Psoas muscle (tissue), 8 donors: ENCODE results near the gene CA5A. TPM values are rescaled to one million over a fixed set of nuclear protein-coding genes. Genes with fewer than 3 reads are reported as not detected.

Experiments used
- ATAC-seq, 4 donors: fragments of 200-7000 bp; cut with Tn5 transposase; one replicate each; pipeline ENCODE4 v1.9.1; 2020; ENCODE audit warnings: moderate library complexity in 3 of 4, mild to moderate bottlenecking in 2 of 4
- DNase-seq, 2 donors: peaks; one replicate each; pipeline ENCODE4 v3.0.0-alpha.2; 2020
- H3K27ac ChIP-seq: fragments of 200-600 bp; one replicate; pipeline ENCODE4 v1.8.0; 2022
- H3K27me3 ChIP-seq, 3 donors: fragments of 200-600 bp in 1 of 3; one replicate each; pipeline versions ENCODE4 v1.6.1 to v1.8.0; 2013 to 2022; ENCODE audit warnings: low read length in 2 of 3, mild to moderate bottlenecking in 2 of 3, moderate library complexity in 1 of 3; ENCODE audit not compliant: insufficient read depth in 3 of 3
- H3K36me3 ChIP-seq, 2 donors: fragments of 200-600 bp in 1 of 2; one replicate each; pipeline versions ENCODE4 v1.6.1 to v1.8.0; 2013 to 2022; ENCODE audit warnings: low read depth in 1 of 2, mild to moderate bottlenecking in 1 of 2, moderate library complexity in 1 of 2; ENCODE audit not compliant: insufficient read depth in 1 of 2
- H3K4me1 ChIP-seq: fragments of 200-600 bp; one replicate; pipeline ENCODE4 v1.8.0; 2022
- H3K4me3 ChIP-seq: fragments of 200-600 bp; one replicate; pipeline ENCODE4 v1.8.0; 2022; ENCODE audit warnings: mild to moderate bottlenecking
- H3K9me3 ChIP-seq: fragments of 200-600 bp; one replicate; pipeline ENCODE4 v1.8.0; 2022
- WGBS, 3 donors: extraction: QIAGEN DNeasy Blood & Tissue Kit; methylation state at CpG; one replicate each; pipeline versions ENCODE4 v1.1.6 to v1.1.7; 2013; 5-methylcytosine and 5-hydroxymethylcytosine counted together
- intact Hi-C, 2 donors: fragments of 100-400 bp; cut with DNase I; formaldehyde crosslinking; loops; one replicate each; pipeline versions ENCODE4 v1.11.0 to v1.14.2; 2022
- polyA plus RNA-seq, 3 donors: library from polyadenylated mRNA; stranded (reverse); fragments of 200-250 nt; gene quantifications; one replicate each; pipeline ENCODE4 v1.2.3, GENCODE V29; 2013
- total RNA-seq, 4 donors: library from RNA; stranded (reverse); fragmentation: NEBNext Ultra II Directional in 2 of 4; extraction: Animal tissue kit (Norgen Biotek cat#: 25700) in 2 of 4; gene quantifications; one replicate each; pipeline versions ENCODE4 v1.2.1 to v1.2.4, GENCODE V29; 2021 to 2023
- TF ChIP-seq, protein P1 (sequence below): fragments of 200-600 bp; IDR thresholded peaks from one replicate; pipeline ENCODE4 v1.8.0; 2022; ENCODE audit warnings: antibody characterized with exemption
- donor health status: healthy with polysubstance abuse.
- donor health status: DM: no; HTN: no; CAD: no; lungs with moderate emphysema.
- donor health status: Bipolar disorder and iron deficiency.
- donor health status: healthy.
- donor health status: DM: yes; HTN: yes; CAD: no.
- donor health status: DM: no; HTN: no; CAD: no.
- donor health status: DM: no; HTN: no; CAD: no.
- donor health status: DM: yes; HTN: yes; CAD: no.

CA5A gene
- total and polyA plus RNA-seq, 7 donors, result 0.12 TPM; not detected in 6

DNA sequence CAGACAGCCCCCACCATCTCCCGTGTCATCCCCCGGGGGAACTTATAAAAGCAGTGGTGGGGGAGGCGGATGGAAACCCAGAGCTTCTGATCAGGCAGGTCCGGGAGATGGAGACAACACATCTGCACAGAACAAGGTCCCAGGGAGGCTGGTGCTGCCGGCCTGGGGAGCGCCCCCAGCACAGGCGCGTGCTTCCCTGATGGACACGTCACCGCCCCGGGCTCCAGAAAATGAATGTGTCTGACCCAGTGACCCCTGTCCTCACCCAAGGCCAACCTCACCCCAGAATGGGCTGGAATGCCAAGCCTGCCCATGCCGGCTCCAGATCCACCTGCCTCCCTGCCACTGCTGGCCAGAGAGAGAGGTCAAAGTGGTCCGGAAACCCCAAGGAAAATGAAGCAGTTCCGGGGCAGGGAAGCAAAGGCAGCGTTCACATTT lies 79.5 kb downstream of the CA5A start:
- Histone ChIP-seq H3K4me3 (peak overlapping the region; percentile 69), H3K9me3 (no peaks in the 10 kb centered on the region), H3K36me3 (no peaks in the 10 kb centered on the region), H3K27me3 (no peaks in the 10 kb centered on the region), H3K27ac (peak overlapping the region; percentile 96), H3K4me1 (peaks cover 56% of the 10 kb centered on the region)
- ATAC-seq, result peak; percentile 7 to 29 (median 20)
- WGBS, 3 donors, result 32 to 49% (median 33%) methylated on average over 14 to 15 of the region's 15 CpGs
- peak; percentile 53 to 76 for DNase-seq
- intact Hi-C loops, result loop anchor here in 1 of 2 donors (10.0 kb wide), 1 partner anchor 48 kb away; no protein-coding TSS in a partner anchor
- TF ChIP-seq, protein P1, sequence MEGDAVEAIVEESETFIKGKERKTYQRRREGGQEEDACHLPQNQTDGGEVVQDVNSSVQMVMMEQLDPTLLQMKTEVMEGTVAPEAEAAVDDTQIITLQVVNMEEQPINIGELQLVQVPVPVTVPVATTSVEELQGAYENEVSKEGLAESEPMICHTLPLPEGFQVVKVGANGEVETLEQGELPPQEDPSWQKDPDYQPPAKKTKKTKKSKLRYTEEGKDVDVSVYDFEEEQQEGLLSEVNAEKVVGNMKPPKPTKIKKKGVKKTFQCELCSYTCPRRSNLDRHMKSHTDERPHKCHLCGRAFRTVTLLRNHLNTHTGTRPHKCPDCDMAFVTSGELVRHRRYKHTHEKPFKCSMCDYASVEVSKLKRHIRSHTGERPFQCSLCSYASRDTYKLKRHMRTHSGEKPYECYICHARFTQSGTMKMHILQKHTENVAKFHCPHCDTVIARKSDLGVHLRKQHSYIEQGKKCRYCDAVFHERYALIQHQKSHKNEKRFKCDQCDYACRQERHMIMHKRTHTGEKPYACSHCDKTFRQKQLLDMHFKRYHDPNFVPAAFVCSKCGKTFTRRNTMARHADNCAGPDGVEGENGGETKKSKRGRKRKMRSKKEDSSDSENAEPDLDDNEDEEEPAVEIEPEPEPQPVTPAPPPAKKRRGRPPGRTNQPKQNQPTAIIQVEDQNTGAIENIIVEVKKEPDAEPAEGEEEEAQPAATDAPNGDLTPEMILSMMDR, result no peak

DNA sequence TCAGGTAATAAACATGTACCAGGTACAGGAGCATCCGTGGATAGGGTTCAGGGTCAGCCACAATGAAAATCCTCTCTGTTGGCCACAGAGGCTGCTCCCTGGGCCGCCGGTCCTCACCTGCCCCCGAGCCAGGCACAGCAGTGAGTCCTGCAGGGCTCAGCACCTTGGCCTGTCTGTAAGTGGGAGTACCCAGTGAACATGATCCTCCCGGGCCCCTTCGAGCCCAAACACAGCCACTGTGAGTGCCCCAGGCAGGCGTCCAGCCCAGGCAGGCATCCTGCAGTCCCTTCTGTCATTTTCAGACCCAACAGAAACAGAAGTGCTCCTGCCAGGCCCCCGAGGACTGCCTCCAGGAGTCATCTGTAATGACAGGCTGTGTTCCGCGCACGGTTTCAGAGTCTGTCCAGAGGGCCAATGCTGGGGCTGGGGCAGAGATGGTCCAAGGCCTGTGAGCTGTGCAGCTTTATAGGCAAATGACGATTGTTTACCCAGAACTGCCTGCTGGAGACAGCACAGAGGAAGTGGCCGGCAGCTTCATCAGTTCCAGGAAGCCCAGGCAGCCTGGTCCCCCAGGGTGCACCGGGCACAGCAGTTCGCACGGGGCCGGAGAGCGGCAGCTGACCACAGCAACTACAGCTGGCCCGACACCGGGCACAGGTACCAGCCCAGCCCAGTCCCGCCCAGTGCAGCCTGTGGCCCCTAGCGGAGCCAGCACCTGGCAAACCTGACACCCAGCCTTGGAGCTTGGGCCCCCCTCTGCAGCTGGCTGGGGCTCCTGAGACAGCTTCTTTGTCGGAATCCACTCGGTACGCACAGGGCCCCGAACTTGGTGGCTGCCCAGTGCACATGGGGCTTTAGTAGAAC lies 80.2 kb downstream of the CA5A start:
- TF ChIP-seq, protein P1, result no peak
- H3K27me3 ChIP-seq, result no peaks in the 10 kb centered on the region
- peak overlapping the region; percentile 69 for H3K4me3 ChIP-seq
- H3K36me3 ChIP-seq, result peaks cover 0 to 6% of the 10 kb centered on the region in 2 donors
- DNase-seq, result peak; percentile 59 to 81
- ATAC-seq, result peak; percentile 2 to 36 (median 15)
- peaks cover 58% of the 10 kb centered on the region for H3K4me1 ChIP-seq
- no peaks in the 10 kb centered on the region for H3K9me3 ChIP-seq
- WGBS, 3 donors, result 22 to 43% (median 23%) methylated on average over 24 to 26 of the region's 26 CpGs
- intact Hi-C loops, result loop anchor here in 1 of 2 donors (10.0 kb wide), 1 partner anchor 49 kb away; no protein-coding TSS in a partner anchor
- peak overlapping the region; percentile 96 for H3K27ac ChIP-seq

DNA sequence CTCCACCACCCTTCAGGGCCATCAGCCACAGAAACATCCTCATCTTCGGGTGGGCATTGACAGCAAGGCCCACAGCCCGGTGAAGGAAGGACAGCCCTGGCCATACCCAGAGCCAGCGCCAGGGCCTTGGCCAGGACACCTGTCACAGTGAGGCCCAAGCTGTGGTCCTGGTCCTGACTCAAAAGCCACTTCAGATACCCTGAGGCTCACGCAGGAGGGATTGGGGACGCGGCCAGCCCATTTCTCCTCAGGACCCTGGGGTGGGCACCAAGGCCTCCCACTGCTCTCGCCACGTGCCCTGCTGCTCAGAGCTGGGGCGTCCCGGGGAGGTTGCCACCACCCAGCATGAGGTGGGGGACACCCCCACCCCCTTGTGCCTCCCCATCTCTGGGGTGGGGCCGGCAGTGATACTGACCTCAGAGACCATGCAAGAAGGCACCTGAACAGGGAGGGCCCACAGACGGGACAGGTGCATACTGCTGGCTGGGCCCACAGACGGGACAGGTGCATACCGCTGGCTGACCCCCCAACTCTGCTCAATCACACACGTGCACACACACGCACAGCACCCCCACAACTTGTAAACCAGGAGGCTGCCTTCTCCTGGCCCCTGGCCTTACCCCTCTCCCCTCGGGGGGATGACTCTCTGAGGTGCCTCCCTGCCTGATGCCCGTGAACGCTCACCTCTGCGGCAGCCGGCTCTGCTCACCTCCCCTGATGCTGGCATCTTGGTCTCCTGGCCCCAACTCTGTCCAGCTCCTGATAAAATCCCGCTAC lies 81.2 kb downstream of the CA5A start:
- TF ChIP-seq, protein P1, result no peak
- intact Hi-C loops, result loop anchor here in 1 of 2 donors (10.0 kb wide), 1 partner anchor 50 kb away; no protein-coding TSS in a partner anchor
- H3K9me3 ChIP-seq, result no peaks in the 10 kb centered on the region
- peak overlapping the region; percentile 96 for H3K27ac ChIP-seq
- peaks cover 63% of the 10 kb centered on the region for H3K4me1 ChIP-seq
- peak overlapping the region; percentile 69 for H3K4me3 ChIP-seq
- peaks cover 0 to 16% of the 10 kb centered on the region in 2 donors for H3K36me3 ChIP-seq
- DNase-seq (no peak), ATAC-seq (no peak)
- WGBS, 3 donors, result 58 to 85% (median 63%) methylated on average over 22 of the region's 22 CpGs
- no peaks in the 10 kb centered on the region for H3K27me3 ChIP-seq

DNA sequence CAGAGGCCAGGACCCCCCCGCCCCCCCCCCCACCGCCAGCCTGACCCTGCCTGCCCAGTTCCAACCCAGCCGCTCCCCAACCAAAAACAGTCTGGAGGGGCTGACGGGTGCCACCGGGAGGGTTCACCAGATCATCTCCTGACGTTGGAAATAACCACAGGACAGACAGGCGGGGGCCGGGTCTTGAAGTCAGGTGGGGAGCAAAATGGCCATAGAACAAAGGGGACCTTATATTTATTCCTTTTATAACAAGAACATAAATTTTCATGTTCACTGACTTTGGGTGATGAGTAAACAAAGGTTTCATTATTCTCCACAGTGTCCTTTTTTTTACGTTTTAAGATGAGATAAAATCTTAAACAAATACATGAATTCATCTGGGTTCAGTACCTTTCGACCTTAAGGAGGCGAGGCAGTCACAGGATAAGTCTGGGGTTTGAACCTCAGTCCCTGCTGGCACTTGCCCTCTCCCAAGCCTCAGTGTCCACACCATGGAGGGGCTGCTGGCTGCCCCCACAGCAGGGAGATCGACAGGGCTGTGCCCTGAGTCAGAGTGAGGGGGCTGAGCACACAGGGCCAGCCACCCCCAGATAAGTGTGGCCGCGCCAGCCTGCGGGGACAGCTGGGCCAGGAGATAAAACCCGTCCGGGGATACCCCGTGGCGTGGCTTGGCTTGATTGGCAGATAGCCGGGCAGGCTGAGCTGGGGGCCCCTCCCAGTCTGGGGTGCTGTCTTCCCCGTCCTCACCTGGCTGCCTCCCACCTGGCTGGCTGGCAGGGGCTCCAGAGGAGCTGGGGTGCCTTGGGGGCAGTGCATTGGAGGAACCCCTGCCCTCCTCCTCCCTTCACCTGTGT lies 82.0 kb downstream of the CA5A start:
- H3K36me3 ChIP-seq, result peaks cover 0 to 16% of the 10 kb centered on the region in 2 donors
- TF ChIP-seq, protein P1, result no peak
- DNase-seq (no peak), ATAC-seq (no peak)
- H3K27ac ChIP-seq, result peak overlapping the region; percentile 96
- peaks cover 72% of the 10 kb centered on the region for H3K4me1 ChIP-seq
- H3K27me3 ChIP-seq, result no peaks in the 10 kb centered on the region
- peak overlapping the region; percentile 69 for H3K4me3 ChIP-seq
- intact Hi-C loops, result loop anchor here in 1 of 2 donors (10.0 kb wide), 1 partner anchor 51 kb away; no protein-coding TSS in a partner anchor
- no peaks in the 10 kb centered on the region for H3K9me3 ChIP-seq
- WGBS, 3 donors, result 32 to 65% (median 38%) methylated on average over 18 to 21 of the region's 21 CpGs
